ENCODE data around the gene DNAJB13.

DNA sequence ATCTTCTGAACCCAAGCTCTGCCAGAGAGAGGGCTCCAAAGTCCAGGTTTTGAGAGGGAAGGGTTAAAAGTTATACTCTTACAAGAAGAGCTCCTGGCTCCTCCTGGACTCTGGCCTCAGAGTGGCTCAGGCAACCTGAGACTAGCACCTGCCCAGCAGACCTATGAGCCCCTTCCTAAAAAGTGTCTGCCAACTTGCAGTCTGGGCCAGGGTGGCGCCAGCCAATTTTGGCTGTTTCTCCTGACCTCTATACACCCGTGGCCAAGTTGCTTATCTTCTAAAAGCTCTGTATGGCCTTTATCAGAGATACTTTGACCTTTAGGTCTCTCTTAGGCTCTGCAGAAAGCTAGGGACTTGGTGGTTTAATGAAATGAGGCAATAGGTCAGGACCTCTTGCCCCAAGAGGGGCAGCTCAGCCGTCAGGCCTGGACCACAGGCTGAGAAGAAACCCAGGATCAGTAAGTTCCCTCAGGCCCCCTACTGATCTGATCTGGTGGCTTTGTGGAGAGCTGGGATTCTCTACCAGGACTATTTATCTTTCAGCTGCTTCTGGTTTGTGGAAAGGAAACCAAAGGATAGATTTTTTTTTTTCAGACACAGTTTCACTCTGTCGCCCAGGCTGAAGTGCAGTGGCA, 68.4 kb downstream of the DNAJB13 start:
- TF ChIP-seq, protein P1, sequence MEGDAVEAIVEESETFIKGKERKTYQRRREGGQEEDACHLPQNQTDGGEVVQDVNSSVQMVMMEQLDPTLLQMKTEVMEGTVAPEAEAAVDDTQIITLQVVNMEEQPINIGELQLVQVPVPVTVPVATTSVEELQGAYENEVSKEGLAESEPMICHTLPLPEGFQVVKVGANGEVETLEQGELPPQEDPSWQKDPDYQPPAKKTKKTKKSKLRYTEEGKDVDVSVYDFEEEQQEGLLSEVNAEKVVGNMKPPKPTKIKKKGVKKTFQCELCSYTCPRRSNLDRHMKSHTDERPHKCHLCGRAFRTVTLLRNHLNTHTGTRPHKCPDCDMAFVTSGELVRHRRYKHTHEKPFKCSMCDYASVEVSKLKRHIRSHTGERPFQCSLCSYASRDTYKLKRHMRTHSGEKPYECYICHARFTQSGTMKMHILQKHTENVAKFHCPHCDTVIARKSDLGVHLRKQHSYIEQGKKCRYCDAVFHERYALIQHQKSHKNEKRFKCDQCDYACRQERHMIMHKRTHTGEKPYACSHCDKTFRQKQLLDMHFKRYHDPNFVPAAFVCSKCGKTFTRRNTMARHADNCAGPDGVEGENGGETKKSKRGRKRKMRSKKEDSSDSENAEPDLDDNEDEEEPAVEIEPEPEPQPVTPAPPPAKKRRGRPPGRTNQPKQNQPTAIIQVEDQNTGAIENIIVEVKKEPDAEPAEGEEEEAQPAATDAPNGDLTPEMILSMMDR (IDR thresholded peaks at IDR 0.05), result no peak
- TF ChIP-seq POLR2A (IDR thresholded peaks at IDR 0.05), result no peak

Measured in thyroid gland (tissue), 4 donors.